ENCODE results near the gene UBQLN1. TPM values are rescaled to one million over a fixed set of nuclear protein-coding genes. Genes with fewer than 3 reads are reported as not detected.

Gene UBQLN1
- total and polyA plus RNA-seq, 9 of the 15 experiments (the other 6 are each of a cell fraction or from before 2014, with no cell fraction given), result 7.5 to 120 (median 52.8) TPM

DNA sequence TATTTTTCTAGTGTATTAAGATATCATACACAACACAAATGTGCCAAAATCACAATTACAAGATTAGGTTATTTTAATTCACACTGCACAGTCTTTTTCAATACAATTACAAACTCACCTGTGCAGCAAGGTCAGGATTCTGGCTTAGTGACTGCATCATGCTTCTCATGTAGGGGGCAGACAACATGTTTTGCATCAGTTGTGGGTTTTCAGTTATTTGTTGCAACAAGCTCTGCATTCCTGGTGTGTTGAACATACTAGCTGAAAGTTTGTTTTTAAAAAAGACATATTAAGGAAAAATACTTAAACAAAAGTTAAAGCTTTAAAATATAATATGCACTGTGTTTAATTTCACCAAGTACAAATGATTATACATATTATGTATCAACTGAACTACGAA lies 38.7 kb downstream of the UBQLN1 start:
- in situ Hi-C loops (cut with MboI), result no loop called here
- ChIA-PET POLR2A (no interaction called here), CTCF (ENCODE audit: low intra/inter-chr PET ratio) (no interaction called here)
- Histone ChIP-seq H3K9ac (ENCODE audit: insufficient read depth in 1 of 2, low read depth in 2 of 2, low read length in 2 of 2) (no peak overlapping the region), H3K9me1 (ENCODE audit: control insufficient read depth, insufficient read depth, low read length) (no peaks in the 10 kb centered on the region), H3K4me1 (replicated peaks in 1 of 2; ENCODE audit: control insufficient read depth in 2 of 2, insufficient read depth in 2 of 2, low read length in 2 of 2) (no peaks in the 10 kb centered on the region), H3K9me3 (replicated peaks; ENCODE audit: control insufficient read depth, insufficient read depth, low read depth, low read length) (no peaks in the 10 kb centered on the region), H3K27ac (ENCODE audit: extremely low read depth, low read depth, low read length) (no peak overlapping the region), H3K27me3 (ENCODE audit: control insufficient read depth in 2 of 2, insufficient read depth in 2 of 2, low read length in 2 of 2) (no peaks in the 10 kb centered on the region), H3K4me3 (no peak overlapping the region), H2AFZ (ENCODE audit: low read depth, low read length) (no peak overlapping the region), H4K20me1 (replicated peaks; ENCODE audit: control insufficient read depth, insufficient read depth, low read length) (no peaks in the 10 kb centered on the region), H3K36me3 (ENCODE audit: control insufficient read depth, insufficient read depth, low read length) (peaks cover 92% of the 10 kb centered on the region), H3K79me2 (ENCODE audit: control insufficient read depth, insufficient read depth, low read length) (peaks cover 10% of the 10 kb centered on the region; the same call in 1 of the 3 replicates), H3K4me2 (ENCODE audit: insufficient read depth, low read length) (no peak overlapping the region)
- no TSS peak for BruUV-seq (replicated peaks)
- 90% methylated on average over 1 of the region's 1 CpG for WGBS (ENCODE audit: insufficient coverage, low coverage, missing lambda C conversion rate)
- ATAC-seq (no peak), FAIRE-seq (no peak), DNase-seq (ENCODE audit: extremely low read depth in 1 of 4, low spot score in 3 of 4) (no peak)
- TF ChIP-seq, protein P1, sequence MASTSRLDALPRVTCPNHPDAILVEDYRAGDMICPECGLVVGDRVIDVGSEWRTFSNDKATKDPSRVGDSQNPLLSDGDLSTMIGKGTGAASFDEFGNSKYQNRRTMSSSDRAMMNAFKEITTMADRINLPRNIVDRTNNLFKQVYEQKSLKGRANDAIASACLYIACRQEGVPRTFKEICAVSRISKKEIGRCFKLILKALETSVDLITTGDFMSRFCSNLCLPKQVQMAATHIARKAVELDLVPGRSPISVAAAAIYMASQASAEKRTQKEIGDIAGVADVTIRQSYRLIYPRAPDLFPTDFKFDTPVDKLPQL (IDR thresholded peaks at IDR 0.05; ENCODE audit: extremely low read depth, insufficient read length), result no peak
- TF ChIP-seq NCOA4 (IDR thresholded peaks at IDR 0.05; ENCODE audit: partially characterized antibody) (no peak), ERF (CRISPR knock-in tag; IDR thresholded peaks at IDR 0.05) (no peak), MCM5 (IDR thresholded peaks at IDR 0.05; ENCODE audit: low read depth) (no peak), PHF20 (IDR thresholded peaks at IDR 0.05; ENCODE audit: partially characterized antibody) (no peak), ELF4 (CRISPR knock-in tag; IDR thresholded peaks at IDR 0.05) (no peak), RFX7 (CRISPR knock-in tag; IDR thresholded peaks at IDR 0.05) (no peak)
- TF ChIP-seq, protein P2, sequence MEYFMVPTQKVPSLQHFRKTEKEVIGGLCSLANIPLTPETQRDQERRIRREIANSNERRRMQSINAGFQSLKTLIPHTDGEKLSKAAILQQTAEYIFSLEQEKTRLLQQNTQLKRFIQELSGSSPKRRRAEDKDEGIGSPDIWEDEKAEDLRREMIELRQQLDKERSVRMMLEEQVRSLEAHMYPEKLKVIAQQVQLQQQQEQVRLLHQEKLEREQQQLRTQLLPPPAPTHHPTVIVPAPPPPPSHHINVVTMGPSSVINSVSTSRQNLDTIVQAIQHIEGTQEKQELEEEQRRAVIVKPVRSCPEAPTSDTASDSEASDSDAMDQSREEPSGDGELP (CRISPR knock-in tag; IDR thresholded peaks at IDR 0.05; ENCODE audit: borderline replicate concordance), result no peak
- TF ChIP-seq, protein P3, sequence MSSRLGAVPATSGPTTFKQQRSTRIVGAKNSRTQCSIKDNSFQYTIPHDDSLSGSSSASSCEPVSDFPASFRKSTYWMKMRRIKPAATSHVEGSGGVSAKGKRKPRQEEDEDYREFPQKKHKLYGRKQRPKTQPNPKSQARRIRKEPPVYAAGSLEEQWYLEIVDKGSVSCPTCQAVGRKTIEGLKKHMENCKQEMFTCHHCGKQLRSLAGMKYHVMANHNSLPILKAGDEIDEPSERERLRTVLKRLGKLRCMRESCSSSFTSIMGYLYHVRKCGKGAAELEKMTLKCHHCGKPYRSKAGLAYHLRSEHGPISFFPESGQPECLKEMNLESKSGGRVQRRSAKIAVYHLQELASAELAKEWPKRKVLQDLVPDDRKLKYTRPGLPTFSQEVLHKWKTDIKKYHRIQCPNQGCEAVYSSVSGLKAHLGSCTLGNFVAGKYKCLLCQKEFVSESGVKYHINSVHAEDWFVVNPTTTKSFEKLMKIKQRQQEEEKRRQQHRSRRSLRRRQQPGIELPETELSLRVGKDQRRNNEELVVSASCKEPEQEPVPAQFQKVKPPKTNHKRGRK (tag; IDR thresholded peaks at IDR 0.05), result no peak
- TF ChIP-seq, protein P4, sequence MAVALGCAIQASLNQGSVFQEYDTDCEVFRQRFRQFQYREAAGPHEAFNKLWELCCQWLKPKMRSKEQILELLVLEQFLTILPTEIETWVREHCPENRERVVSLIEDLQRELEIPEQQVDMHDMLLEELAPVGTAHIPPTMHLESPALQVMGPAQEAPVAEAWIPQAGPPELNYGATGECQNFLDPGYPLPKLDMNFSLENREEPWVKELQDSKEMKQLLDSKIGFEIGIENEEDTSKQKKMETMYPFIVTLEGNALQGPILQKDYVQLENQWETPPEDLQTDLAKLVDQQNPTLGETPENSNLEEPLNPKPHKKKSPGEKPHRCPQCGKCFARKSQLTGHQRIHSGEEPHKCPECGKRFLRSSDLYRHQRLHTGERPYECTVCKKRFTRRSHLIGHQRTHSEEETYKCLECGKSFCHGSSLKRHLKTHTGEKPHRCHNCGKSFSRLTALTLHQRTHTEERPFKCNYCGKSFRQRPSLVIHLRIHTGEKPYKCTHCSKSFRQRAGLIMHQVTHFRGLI (CRISPR knock-in tag; IDR thresholded peaks at IDR 0.05), result no peak
- intact Hi-C loops (cut with micrococcal nuclease), result no loop called here

All from K562 (cell line).